ENCODE measurements around the gene PACRG. TPM values are rescaled to one million over a fixed set of nuclear protein-coding genes. Genes with fewer than 3 reads are reported as not detected.

The PACRG gene
- polyA plus RNA-seq, 3 donors = not detected

GRCh38 chr6:163331245-163331644 is 603.5 kb downstream of the PACRG start:
- Mint-ChIP-seq H3K9me3 (peaks cover 5 to 14% (median 8%) of the 10 kb centered on the region in 7 donors), H3K27ac (no peak overlapping the region), H3K4me1 (peaks cover 30% of the 10 kb centered on the region), H3K36me3 (no peaks in the 10 kb centered on the region), H3K4me3 (no peak overlapping the region), H3K27me3 (ENCODE audit: low read depth in 3 of 3) (peaks cover 3 to 13% (median 5%) of the 10 kb centered on the region in 3 donors)
- 94% methylated on average over 9 of the region's 9 CpGs for WGBS (ENCODE audit: insufficient coverage)
- H3K27ac ChIP-seq (ENCODE audit: low read depth in 1 of 2, low read length in 2 of 2) = no peak overlapping the region
- H3K36me3 ChIP-seq (replicated peaks in 1 of 2; ENCODE audit: control insufficient read depth in 1 of 2, insufficient read depth in 2 of 2, low read length in 2 of 2) = no peaks in the 10 kb centered on the region
- peaks cover 0 to 7% of the 10 kb centered on the region in 2 donors for H3K9me3 ChIP-seq (replicated peaks in 1 of 2; ENCODE audit: control insufficient read depth in 1 of 2, insufficient read depth in 1 of 2, low read length in 2 of 2)
- H3K4me2 ChIP-seq (replicated peaks; ENCODE audit: extremely low read depth, low read length, poor library complexity, severe bottlenecking) = no peak overlapping the region
- no peak overlapping the region for H2AFZ ChIP-seq (ENCODE audit: insufficient read depth, low read depth, low read length, poor library complexity, severe bottlenecking)
- TF ChIP-seq CTCF (IDR thresholded peaks at IDR 0.05) = no peak
- no peaks in the 10 kb centered on the region for H3K27me3 ChIP-seq (ENCODE audit: control insufficient read depth in 2 of 2, insufficient read depth in 2 of 2, low read length in 2 of 2)
- no peaks in the 10 kb centered on the region for H3K79me2 ChIP-seq (ENCODE audit: insufficient read depth, low read length)
- no peak overlapping the region for H3K4me3 ChIP-seq (replicated peaks in 1 of 3; ENCODE audit: low read depth in 2 of 3, low read length in 3 of 3)
- peaks cover 9 to 20% of the 10 kb centered on the region in 2 donors for H3K4me1 ChIP-seq (ENCODE audit: control insufficient read depth in 1 of 2, insufficient read depth in 2 of 2, low read length in 2 of 2)
- intact Hi-C loops (cut with micrococcal nuclease) = no loop called here
- H4K20me1 ChIP-seq (ENCODE audit: insufficient read depth, low read length) = no peaks in the 10 kb centered on the region
- H3K9ac ChIP-seq (ENCODE audit: insufficient read depth, low read length, poor library complexity, severe bottlenecking) = no peak overlapping the region
- no peak for DNase-seq

GRCh38 chr6:163332575-163332974 is 604.8 kb downstream of the PACRG start:
- no peak overlapping the region for H3K27ac Mint-ChIP-seq
- no peaks in the 10 kb centered on the region for H4K20me1 ChIP-seq (ENCODE audit: insufficient read depth, low read length)

More at GRCh38 chr6:163332575-163332974, 604.8 kb downstream of the PACRG start:
- peaks cover 5 to 17% (median 6%) of the 10 kb centered on the region in 3 donors for H3K27me3 Mint-ChIP-seq (ENCODE audit: low read depth in 3 of 3)
- H3K4me1 Mint-ChIP-seq = peaks cover 30% of the 10 kb centered on the region
- no peak overlapping the region for H3K4me2 ChIP-seq (replicated peaks; ENCODE audit: extremely low read depth, low read length, poor library complexity, severe bottlenecking)
- H3K27ac ChIP-seq (ENCODE audit: low read depth in 1 of 2, low read length in 2 of 2) = no peak overlapping the region
- peaks cover 0 to under 1% of the 10 kb centered on the region in 2 donors for H3K9me3 ChIP-seq (replicated peaks in 1 of 2; ENCODE audit: control insufficient read depth in 1 of 2, insufficient read depth in 1 of 2, low read length in 2 of 2)
- no peaks in the 10 kb centered on the region for H3K36me3 Mint-ChIP-seq
- H3K9me3 Mint-ChIP-seq = peaks cover 0 to 8% (median 3%) of the 10 kb centered on the region in 7 donors
- H3K27me3 ChIP-seq (ENCODE audit: control insufficient read depth in 2 of 2, insufficient read depth in 2 of 2, low read length in 2 of 2) = no peaks in the 10 kb centered on the region
- DNase-seq = no peak
- no peaks in the 10 kb centered on the region for H3K36me3 ChIP-seq (replicated peaks in 1 of 2; ENCODE audit: control insufficient read depth in 1 of 2, insufficient read depth in 2 of 2, low read length in 2 of 2)
- intact Hi-C loops (cut with micrococcal nuclease) = no loop called here
- no peak for TF ChIP-seq CTCF (IDR thresholded peaks at IDR 0.05)
- H3K9ac ChIP-seq (ENCODE audit: insufficient read depth, low read length, poor library complexity, severe bottlenecking) = no peak overlapping the region
- H3K4me1 ChIP-seq (ENCODE audit: control insufficient read depth in 1 of 2, insufficient read depth in 2 of 2, low read length in 2 of 2) = peaks cover 9 to 20% of the 10 kb centered on the region in 2 donors
- H3K4me3 Mint-ChIP-seq = no peak overlapping the region
- 90% methylated on average over 6 of the region's 7 CpGs for WGBS (ENCODE audit: insufficient coverage)
- no peaks in the 10 kb centered on the region for H3K79me2 ChIP-seq (ENCODE audit: insufficient read depth, low read length)
- H3K4me3 ChIP-seq (replicated peaks in 1 of 3; ENCODE audit: low read depth in 2 of 3, low read length in 3 of 3) = no peak overlapping the region
- H2AFZ ChIP-seq (ENCODE audit: insufficient read depth, low read depth, low read length, poor library complexity, severe bottlenecking) = no peak overlapping the region
